Stimulated activated naive CD4-positive, alpha-beta T cell treated with Interleukin-2 at 50 U/mL for 16 hours (primary cell): ENCODE results near the gene BCR.

Source experiments
- DNase-seq: peaks from one replicate; lab custom pipeline; 2025; lab: John Stamatoyannopoulos, UW

Gene BCR

GRCh38 chr22:23151827-23152226, 28.5 kb upstream of the BCR start:
- no peak for DNase-seq

- no peak for DNase-seq
Observed at GRCh38 chr22:23152238-23153114, 27.8 kb upstream of the BCR start.

- no peak for DNase-seq
Observed at GRCh38 chr22:23153994-23154393, 26.3 kb upstream of the BCR start.

DNA sequence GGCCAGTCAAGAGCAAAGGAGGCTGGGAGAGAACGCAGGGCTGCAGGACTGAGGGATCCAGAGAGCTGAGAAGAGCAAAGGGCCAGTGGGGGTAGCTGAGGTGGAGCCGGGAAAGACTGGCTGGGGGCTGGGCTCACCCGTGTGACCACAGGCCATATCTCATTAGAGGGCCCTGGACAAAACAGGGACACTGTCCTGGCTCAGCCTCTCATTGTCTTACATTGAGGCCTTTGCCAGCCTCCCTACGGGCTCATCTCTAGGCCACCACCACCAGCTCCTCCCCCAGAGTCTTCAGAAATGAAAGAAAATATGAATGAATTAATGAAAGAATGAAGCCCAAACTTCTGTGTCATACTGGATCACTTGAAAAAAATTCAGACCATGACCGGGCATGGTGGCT, 25.8 kb upstream of the BCR start:
- no peak for DNase-seq

DNA sequence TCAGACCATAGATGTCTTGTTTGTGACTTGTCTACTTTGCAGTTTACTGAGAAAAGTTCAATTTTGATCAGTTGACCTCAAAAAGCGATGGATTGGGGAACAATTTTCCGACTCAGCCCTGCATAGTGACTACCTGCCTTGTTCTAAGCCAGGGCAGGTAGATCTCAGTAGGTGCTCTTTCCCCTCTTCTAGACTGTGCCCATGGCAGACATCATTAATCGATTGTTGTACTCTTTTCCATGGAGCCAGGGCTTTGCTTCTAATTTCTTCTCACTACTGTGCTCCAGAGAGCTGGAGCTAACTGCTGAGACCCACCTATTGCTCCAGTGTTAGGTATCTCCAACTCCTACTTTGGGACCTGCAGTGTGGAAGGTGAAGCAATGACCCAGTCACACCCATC, 25.2 kb upstream of the BCR start:
- DNase-seq: no peak

DNA sequence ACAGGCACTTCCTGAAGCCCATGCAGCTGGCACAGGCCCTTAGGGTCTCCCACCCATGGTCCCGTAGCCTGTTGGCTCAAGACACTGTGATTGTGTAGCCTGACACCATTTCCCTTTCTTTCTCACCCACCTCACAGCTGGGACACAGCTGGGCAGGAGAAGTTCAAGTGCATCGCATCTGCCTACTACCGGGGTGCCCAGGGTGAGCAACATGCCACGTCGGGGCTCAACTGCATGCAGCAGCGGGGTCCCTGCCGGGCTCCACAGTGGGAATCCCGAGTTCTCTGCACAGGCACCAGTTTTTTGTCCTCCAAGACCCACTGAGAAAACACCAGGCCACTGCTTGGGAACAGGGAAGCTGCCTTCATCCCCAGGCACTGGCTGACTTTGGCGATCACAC, 24.5 kb upstream of the BCR start:
- DNase-seq: no peak

DNA sequence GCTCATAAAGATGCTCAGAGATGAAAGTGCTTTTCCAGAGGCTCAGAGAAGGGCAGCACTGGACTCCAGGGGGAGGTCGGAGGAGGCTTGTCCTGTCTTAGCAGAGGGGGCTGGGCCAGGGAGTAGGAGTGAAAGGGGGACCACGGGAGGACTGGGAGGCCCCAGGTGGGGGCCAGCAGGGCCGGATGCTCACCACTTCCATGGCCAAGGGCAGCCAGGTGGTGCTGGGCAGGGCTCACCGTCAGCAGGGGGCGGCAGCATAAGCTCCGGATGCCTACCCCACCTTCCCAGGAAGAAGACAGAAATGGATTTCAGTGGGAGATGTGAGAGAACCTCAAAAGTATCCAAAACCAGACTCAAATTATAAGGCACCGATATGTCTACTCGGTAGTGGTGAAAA, 24.0 kb upstream of the BCR start:
- DNase-seq: no peak

DNA sequence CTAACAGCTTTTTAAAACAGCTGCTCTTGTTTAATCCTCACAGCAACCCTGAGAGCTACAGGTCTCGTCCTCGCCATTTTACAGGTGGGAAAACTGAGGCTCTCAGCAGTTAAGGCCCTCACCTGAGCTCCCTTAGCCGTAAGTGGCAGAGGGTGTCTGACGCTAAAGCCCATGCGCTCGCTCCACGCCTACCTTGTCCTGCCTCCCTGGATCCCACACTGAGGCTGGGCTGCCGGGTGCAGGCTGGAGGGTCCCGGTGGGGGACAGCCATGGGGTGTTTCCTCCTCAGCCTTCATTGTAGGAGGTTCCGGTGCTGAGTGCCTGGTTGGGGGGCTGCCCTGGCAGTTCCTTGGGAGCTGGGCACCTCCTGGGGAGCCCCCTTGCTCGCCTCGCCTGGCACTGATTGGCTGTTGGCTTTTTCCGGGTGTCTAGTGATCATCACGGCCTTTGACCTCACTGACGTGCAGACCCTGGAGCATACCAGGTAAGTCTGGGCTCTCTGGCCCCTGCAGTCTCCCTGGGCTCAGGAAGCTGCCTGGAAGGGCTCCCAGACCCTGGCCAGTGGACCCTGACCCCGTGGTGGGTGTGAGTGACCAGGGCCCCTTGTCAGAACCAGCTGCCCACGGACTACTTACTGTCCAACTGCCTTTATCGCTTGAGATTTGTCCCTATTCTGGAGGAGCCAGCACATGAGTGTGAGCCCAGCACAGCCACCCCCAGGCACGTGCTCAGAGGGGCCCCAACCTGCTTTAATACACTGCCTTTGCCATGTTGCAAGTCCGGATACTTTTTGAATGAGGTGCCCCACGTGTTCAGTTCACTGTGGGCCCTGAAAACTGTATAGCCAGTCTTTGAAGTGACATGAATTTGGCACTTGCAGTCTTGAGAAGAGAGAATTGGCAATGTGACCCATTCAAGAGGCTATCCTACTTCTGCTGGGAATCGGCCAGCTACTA, 22.5 kb upstream of the BCR start:
- no peak for DNase-seq

DNA sequence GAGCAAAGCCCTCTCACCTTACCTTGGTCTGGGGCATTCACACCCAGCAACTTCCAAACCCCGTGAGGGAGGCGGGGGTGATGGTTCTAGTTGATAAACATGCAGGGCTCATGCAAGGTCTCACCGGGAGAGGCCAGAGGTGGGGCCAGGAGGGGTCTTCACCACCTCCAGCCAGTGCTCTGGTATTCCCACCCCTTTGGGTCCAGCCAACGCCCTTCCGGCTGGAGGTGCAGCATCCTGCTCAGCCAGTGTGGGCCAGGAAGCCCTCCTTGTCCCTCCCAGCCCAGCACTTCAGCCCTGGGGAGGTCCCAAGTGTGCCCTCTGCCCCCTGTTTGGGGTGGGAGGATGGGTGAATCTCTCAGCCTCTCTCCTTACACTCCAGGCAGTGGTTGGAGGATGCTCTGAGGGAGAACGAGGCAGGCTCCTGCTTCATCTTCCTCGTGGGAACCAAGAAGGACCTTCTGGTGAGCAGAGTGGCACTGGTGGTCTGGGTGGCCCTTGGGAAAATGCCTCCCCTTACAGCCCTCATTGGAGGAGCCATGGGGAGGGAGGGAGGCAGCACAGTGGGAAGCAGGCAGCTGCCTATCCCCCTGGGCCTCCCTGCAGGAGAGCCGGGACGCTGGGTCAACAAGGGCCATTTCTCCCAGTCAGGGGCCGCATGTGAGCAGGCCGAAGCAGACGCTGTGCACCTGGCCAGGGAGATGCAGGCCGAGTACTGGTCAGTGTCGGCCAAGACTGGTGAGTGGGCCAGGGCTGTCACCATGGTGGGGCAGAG, 21.6 kb upstream of the BCR start:
- no peak for DNase-seq

DNA sequence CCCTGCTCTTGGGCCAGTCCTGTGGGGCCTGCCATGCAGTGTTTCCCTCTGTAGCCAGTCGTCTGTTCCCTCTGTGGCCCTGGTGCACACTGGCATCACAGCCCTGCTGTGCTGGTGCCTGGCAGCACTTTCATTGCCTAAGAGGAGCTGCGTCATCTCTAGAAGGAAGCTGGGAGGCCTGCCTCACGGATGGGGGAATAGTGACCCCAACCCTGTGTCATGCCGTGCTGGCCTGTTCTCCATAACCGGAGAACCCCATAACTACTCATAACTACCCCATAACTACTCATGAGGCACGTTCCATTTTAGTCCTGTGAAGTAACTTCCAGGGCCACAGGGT, 21.0 kb upstream of the BCR start:
- no peak for DNase-seq

- no peak for DNase-seq
Observed at GRCh38 chr22:23161029-23161428, 19.3 kb upstream of the BCR start.

DNA sequence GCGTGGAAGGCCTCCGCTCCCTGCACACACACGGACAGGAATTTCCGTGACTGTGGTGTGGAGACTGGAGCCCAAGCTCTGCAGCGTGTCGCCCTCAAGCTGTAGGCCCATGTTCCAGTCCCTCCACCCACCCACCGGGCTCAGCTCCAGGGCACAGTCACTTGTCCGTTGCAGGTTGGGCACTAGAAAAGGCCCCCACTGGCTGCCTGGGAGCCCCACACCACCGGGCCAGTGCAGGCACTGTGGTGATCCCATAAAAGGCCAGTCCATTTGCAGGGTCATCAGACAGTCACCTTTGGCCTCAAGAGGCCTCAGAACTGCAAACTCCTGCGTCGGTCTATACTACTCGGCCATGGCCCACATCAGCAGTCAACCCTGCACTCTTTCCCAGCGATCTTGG, 18.7 kb upstream of the BCR start:
- DNase-seq: no peak

DNA sequence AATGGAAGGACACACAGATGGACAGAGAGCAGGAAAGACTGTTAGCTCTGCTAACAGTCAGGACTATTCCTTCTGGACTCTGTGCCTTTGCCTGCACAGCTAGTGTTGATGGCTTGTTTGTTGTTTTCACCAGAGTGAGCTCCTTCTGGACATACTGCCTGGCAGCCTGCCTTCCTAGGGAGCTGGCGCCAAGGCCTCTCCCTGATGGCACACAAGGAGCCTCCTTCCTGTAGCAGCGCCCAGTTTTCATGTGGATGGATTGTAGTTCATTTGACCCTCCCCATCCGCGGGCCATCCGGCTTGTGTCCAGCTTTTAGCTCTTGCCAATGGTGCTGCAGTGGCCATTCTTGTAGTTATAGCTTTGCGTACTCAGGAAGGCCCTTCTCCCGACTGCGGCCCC, 16.6 kb upstream of the BCR start:
- no peak for DNase-seq

DNA sequence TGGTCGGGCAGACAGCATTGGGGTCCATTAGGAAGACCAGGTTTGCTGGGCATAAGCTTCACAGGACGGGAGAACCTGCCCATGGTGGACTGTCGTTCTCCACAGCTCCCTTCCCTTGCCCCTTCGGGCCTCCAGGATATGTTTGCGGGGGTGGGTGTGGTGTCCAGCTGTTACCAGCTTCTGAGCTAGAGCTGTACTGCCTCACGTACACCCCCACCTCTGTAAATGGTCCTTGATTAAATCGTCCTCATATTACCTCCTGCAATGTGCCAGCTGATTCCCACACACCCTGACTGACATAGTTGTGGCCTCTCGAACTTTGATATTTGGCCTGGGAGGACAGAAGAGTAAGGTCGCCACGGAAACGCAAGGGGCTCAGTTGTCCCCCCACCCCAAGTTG, 16.2 kb upstream of the BCR start:
- no peak for DNase-seq

DNA sequence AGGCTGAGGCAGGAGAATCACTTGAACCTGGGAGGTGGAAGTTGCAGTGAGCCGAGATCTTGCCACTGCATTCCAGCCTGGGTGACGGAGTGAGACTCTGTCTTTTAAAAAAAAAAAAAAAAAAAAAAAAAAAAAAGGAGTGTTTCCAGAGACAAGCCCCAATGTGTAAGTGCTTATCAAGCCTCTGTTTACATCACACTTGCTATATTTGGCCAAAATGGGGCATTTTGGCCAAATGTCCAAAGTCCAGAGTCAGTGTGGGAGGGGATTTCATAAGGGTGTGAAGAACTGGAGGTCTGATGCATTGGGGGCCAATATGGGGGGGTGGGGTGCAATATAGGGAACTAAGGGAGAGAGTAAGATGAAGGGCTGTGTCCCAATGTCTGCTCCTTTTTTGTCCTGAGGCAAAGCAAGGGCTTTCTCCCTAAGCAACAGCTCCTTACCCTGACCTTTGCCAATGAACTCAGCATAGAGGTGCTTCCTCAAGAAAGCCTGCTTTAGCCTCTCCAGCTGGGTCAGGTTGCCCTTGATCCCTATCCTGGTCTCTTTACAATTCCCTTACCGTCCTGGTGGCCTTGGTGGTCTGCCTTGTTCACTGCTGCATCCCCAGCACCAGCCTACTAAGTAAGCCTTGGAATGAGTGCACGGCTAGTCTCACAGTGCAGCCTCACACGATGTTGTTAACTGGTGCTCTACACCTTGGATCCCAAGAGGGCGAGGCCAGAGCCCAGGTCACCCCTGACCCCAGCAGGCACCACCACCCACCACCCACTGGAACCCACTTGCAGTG, 14.1 kb upstream of the BCR start:
- no peak for DNase-seq

GRCh38 chr22:23166841-23167616, 13.3 kb upstream of the BCR start:
- no peak for DNase-seq

DNA sequence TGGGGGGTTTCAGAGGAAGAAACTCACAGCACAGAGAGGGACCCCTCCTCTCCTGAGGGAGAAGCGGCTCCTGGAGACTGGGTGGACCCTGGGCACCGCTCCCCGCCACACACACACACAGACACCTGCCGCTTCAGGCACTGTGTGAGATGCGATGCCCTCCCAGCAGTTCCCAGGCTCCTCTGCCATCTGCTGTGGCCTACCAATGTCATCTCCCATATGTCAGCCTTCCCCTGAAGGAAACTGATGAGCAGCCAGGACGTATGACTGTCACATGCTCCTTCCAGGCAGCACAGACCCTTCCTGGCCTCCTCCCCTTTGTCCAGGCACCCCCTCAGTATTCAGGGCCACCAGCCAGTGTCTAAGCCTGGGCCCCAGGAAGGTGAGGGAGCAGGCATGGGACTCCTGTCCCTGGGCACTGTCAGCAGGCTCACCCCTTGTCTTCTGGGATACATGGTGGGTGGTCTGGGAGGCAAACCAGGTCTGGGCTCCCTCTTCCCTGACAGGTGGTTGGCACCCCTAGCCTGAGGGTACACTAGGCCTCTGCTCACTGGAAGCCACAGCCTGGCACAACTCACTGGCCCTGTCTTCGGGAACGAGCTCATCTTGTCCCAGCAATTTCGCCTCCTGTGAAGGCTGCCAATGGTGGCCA, 11.8 kb upstream of the BCR start:
- no peak for DNase-seq

- DNase-seq: no peak
Observed at GRCh38 chr22:23169043-23169406, 11.3 kb upstream of the BCR start.

DNA sequence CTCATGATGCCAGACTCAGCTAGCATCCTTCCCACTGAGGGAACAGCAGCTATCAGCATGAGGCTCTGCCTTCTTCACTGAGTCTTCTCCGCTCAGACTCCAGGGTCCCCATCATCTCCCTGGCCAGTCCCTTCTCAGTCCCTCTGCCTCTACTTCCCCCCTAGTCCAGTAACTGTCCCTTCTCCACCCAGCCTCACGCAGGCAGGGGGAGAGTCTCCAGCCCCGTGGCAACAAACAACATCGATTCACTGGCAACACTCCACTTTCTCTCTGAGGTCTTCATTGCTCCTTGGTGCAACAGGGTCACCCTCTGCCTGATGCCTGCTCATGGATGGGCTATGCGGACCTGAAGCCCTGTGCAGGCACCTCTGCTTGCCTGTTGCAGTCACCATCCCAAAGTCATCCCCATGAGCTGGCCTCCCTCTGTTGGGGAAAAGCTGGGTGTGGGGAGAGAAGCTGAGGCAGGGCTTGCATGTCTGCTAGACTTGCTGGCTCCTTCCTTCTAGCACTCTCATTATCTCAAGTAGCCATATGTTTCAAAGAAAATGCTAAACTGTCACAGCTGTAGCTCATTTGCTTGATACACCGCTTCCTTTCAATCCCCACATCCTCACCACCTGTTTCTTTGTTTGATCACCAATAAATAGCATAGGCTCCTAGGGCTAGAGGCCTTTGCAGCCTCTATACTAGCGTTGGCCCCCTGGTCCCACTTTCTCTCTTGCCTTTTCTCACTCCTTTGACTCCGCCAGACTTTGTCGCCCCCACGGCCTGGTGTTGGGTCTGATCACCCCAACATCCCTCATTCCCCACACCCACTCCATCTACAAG, 4.3 kb upstream of the BCR start:
- no peak for DNase-seq

- no peak for DNase-seq
Observed at GRCh38 chr22:23176645-23177027, 3.7 kb upstream of the BCR start.
